CD4-positive, alpha-beta T cell treated with Interleukin-6 for 4 hours (primary cell): Measurements from ENCODE around the gene NSG1.
A peak's percentile ranks its signal among the peaks of the same experiment; 100 is the strongest.

ENCODE experiments used
- DNase-seq: peaks from one replicate; pipeline ENCODE4 v3.0.0-alpha.2; 2020; ENCODE audit warnings: mixed read lengths

NSG1 gene

DNA sequence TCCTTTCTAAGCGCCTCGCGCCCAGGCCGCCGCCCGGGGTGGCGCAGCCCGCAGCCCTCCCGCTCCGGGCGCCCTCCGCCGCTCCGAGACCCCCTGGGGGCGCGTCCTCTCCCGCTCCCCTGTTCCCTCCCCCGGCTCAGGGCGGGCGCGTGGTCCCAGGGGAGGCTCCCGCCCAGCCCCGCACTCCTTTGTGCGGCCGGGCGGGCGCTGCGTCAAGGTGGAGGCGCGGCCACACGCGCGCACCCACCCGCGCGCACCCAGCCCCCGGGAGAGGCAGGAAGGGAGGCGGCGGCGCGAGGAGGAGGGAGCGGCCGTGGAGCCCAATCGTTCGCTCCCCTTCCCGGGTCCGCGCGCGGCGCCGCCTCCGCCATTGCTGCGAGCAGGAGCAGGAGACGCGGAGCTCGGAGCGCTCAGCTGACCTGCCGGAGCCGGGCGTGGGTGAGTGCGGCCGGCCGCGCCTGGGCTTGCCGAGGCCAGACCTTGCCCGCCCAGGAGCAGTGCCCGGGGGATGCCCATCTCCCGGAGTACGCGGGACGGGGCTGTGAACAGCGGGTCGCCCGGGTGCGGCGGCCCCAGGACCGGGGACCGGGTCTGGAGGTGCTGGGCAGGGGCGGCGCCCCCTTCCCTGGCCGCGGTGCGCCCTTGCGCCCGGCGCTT lies at the start of gene NSG1:
TSS of gene NSG1 (plus strand) at position 367 of the 657 bp plus-strand sequence. CDS start 528 bp downstream, outside the sequence.
- DNase-seq: peak; percentile 68

GRCh38 chr4:4338210-4339001 lies 48.5 kb upstream of the NSG1 start:
- DNase-seq: no peak

GRCh38 chr4:4339504-4340085 lies 47.3 kb upstream of the NSG1 start:
- DNase-seq: no peak

GRCh38 chr4:4341861-4342650 lies 44.8 kb upstream of the NSG1 start:
- DNase-seq: no peak

DNA sequence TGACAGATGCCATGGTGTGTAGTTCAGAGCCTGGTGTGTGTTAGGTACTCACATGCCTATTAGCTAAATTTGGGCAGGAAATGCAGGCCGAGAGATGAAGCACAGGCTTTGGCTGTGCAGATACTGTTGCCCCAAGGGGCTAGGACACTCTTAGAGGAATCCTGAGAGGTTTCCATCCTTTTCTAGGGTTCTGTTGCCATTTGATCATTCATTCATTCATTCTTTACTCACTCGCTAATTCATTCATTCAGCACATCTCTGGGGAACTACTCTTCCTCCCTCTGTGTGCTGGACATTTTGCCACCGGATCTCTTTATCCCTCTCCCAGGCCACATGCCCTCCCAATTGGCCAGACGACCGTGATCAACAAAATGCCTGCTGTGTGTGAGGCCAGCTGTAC lies 43.9 kb upstream of the NSG1 start:
- DNase-seq: no peak

DNA sequence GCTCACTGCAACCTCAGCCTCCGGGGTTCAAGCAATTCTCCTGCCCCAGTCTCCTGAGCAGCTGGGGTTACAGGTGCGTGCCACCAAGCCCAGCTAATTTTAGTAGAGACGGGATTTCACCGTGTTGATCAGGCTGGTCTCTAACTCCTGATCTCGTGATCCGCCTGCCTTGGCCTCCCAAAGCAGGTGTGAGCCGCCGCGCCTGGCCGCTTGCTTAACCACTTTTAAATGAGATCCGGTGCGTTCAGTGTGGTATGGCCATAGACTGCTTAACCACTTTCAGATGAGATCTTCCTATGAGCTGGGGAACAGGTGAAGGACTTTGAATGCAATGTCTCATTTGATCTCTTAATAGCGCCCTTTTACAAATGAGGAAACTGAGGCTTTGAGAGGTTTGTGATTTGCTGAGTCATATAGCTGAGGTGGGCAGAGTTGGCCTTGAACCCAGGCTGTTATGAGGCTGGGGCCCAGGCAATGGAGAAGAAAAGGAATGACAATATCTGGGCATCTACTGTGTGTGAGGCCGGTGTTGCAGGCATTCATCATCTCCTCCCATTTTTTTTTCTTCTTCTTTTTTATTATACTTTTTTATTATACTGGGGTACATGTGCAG lies 41.9 kb upstream of the NSG1 start:
- no peak for DNase-seq

DNA sequence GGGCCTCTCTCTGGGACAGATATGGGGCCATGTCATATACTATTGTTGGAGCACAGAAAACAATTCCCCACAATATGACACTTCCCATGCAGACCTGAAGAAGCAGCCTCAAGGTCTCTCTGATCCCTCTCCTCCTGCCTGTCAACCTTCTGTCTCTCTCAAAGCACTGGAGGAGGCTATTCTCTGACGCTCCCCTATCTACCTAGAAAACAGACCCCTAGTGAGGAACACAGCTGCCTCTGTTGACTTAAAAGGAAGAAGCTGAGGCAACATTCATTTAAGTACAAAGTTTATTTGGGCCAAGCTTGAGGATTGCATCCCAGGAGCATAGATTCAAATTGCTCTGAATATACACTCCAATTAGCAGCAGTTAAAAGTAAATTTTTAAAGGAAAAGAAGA lies 39.3 kb upstream of the NSG1 start:
- DNase-seq: no peak

DNA sequence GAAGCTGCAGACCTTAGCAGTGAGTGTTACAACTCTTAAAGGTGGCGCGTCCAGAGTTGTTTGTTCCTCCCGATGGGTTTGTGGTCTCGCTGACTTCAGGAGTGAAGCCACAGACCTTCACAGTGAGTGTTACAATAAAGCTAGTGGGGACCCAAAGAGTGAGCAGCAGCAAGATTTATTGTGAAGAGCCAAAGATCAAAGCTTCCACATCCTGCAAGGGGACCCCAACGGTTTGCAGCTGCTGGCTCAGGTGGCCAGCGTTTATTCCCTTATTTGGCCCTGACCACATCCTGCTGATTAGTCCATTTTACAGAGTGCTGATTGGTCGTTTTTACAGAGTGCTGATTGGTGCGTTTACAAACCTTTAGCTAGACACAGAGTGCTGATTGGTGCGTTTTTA lies 38.3 kb upstream of the NSG1 start:
- DNase-seq: peak; percentile 51

- no peak for DNase-seq
Observed at GRCh38 chr4:4349867-4350266, 37.0 kb upstream of the NSG1 start.

DNA sequence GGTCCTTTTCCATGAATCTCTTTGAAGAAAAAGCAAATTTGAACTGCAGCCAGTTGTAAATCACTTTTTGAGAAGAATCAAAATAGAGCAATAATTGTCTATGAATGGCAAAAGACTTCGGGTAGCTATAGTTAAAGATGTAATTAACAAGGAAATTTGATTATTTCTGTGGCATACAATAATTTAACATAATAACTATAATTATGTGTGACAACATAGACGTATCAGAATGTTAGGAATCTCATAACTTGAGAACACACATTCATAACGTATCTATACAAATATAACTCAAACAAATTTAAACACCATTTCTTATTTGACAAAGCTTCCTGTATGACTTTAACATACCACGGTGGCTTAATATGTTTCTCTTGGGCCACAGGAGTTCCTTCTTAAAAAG lies 36.0 kb upstream of the NSG1 start:
- no peak for DNase-seq

DNA sequence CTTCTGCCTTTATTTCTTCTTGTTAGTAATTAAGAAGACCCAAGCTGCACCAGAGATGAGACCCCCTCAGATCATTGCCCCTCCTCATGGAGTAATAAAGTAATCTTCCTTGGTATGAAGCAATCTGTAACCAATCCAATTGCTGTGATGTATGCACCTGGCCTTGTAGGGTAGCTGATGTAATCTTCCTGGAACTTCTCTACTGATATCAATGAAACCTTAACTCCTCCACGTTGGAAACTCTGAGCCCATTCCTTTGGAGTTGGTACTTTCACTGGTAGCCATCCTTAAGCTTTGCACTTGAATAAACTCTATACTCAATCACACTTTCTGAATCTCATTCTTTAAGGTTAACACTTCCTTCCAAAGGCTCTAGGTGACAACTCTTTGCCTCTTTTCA lies 31.6 kb upstream of the NSG1 start:
- DNase-seq: no peak

DNA sequence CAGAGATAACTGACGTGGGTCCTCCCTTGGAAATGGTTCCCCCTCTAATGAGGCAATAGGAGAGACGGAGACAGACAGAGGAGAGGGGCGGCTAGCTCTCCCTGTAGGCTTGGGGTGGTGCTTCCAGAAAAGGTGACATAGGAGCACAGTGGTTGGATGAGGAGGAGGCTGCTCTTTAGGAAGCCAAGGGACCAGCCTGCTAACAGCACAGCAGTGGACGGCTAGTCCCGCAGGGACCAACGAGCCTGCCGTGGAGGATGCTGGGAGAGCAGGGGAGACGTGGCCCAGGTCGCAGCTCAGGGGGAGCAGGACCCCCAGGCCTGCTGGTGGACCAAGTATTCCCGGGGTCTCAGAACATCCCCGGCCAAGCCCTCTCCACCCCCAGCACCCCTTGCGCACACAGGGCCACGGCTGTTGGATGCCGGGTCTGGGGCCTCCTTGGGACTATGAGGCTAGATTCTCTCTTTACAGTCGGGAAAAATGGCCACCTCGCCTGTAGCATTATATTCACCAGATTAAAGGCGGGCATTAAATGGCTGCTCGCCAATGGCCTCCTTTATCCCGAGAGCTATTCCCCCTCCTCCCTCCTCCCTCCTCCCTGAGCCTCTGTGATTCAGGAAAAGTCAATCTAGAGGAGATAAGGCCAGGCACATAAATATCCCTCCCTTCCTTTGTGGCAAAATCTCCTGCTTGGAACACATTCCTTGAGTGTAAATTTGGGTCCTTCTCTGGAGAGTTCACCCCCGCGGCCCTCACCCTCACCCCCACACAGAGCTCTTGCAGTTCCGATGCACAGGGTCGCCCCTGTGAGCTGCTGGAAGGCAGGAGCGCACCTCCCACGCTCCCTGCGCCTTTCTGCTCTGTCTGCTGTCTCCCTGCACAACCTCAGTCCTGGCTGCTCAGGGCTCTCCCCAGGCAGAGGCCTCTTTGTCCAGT lies 30.5 kb upstream of the NSG1 start:
- no peak for DNase-seq

- DNase-seq: no peak
Observed at GRCh38 chr4:4358093-4358854, 28.6 kb upstream of the NSG1 start.

- DNase-seq: no peak
Observed at GRCh38 chr4:4361883-4362282, 25.0 kb upstream of the NSG1 start.

DNA sequence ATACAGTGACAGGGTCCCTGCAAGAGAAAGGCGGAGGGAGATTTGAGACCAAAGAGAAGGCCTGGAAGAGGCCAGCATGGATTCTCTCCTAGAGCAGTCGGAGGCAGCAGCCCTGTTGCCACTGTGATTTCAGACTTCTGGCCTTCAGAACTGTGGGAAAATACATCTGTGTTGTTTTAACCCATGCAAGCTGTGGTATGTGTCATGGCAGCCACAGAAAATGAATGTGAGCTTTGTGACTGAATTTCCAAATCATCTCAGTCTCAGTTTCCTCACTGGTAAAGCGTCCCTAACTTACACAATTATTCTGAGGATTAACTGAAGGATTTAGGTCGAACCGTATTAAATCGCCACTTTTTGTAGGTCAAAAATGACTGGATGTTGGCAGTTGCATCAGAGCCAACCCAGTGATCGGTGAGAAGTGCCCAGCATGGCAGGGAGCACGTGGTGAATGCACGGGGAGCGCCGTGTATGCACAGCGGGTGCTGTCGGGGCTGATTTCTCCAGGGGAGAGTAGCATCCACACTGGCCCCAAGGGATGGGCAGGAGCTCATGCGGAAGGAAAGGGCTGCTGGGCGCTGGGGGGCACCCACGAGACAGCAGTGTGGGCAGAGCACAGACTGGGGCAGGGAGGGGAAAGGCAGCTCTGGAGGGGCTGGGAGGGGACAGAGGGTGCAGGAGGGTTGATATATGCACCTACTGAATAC lies 23.8 kb upstream of the NSG1 start:
- no peak for DNase-seq

- DNase-seq: no peak
Observed at GRCh38 chr4:4364061-4364460, 22.8 kb upstream of the NSG1 start.

GRCh38 chr4:4364486-4365208 lies 22.3 kb upstream of the NSG1 start:
- no peak for DNase-seq

DNA sequence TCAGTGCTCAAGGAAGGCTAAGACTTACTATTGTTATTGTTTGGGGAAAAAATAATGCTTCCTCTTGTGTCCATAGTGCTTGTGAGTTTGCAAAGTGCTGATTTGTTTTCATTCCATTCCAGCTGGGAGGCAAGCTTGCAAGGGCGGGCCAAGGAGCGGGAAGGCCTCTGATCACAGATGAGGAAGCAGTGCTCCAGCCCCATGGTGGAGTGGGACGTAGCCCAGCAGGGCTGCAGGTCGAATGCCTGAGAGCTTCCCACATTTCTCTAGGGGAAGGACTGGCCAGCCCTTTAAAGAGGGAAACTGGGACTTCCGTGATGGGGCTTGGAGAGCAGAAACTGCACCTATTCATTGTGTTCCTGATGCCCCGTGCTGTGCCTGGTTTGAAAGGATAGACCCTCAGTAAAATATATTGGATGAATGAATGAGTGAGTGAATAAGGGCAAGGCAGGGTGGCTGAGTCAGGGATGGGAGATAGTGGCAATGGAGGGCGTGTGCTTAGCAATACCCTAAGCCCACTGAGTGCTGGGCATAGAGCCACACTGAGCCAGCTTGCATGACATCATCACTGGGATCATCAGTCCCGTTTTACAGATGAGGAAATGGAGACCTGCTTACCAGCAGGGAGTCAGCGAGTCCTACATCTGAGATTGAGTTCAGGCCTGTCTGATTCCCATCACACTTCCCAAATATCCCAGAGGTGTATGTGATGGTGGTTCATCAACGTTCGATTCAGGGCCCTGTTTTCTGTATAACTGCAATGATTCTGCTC lies 17.9 kb upstream of the NSG1 start:
- no peak for DNase-seq
